HG03060 (cell line): Measurements from ENCODE around the gene ODC1.
"Not testable (repeated sequence)": the region's sequence is repeated elsewhere in the genome, so short reads cannot be mapped to it uniquely, and the experiment has no call there.

Experiments used
- ATAC-seq: cut with Tn5 transposase; IDR thresholded peaks from one replicate; pipeline ENCODE4 v1.9.1; 2021; ENCODE audit warnings: low read depth, moderate number of reproducible peaks; ENCODE audit not compliant: unreplicated experiment

The ODC1 gene

DNA sequence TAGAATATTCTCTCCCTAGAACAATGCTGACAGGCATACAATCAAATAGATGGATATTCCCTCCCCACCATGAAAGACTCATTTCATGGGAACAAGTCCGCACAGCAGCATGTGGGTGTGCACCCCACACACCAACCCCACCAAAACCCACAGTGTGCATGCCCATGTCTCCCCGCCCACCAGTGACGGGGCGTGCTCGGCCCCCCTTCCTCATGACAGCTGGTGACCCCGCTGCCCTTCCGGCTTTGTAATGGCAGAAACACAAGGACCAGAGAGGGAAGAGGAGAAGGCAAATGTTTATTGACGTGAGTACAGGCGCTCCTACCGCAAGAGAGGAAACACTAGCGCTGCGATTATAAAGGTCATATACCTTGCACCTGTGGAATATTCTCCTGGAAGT is 30.8 kb upstream of the ODC1 start:
- ATAC-seq: no peak

DNA sequence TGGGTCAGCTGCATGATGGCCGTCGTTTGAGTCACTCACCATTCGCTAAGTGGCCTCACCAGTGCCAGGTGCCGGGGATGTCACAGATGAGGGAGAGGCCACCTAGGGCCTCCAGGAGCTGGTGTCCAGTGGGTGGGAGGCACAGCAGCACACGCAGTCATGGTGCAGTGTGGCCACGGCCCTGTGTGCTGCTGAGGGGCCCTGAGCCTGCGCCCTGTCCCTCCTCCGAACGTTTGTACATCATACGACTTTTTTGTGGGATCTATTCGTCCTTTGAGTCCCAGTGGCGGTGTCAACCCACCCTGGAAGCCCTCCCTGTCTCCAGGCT is 30.1 kb upstream of the ODC1 start:
- ATAC-seq: no peak

DNA sequence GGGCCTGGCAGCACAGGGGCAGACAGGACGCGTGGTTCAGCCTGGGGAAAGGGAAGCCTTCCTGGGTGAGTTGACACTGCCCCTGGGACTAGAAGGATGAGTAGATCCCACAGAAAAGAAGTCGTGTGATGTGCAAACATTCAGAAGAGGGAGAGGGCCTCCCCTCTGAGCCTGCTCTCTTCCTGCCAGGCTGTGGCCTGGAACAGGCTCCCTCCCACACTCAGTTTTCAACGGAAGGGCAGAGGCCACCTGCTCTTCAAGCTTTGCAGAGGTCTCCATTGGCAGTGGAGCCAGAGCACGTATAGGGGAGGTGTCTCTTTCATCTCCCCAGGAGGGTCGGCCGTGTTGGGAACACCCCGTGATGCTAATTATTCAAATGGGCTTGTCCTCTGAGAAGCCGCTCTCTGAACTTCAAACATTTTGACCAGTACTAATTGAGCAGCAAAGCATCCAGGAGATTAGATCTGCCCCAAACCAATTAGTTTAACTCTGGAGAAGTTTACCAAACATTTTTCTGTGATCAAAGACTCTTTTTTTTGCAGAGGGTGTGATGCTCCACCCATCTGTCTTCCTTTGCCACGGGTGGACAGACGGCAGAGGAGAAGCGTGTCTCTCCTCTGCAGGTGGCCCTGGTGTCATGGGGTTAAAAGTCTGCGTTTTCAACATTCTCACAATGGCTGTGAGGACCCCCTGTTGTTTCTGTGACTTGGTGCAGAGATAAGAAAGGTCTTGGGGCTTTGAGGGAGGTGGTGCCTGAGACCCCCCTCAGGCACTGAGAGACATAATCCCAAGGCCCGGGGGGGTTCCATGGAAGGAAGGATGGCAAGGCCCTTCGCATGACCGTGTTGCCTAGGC is 29.5 kb upstream of the ODC1 start:
- ATAC-seq: no peak

DNA sequence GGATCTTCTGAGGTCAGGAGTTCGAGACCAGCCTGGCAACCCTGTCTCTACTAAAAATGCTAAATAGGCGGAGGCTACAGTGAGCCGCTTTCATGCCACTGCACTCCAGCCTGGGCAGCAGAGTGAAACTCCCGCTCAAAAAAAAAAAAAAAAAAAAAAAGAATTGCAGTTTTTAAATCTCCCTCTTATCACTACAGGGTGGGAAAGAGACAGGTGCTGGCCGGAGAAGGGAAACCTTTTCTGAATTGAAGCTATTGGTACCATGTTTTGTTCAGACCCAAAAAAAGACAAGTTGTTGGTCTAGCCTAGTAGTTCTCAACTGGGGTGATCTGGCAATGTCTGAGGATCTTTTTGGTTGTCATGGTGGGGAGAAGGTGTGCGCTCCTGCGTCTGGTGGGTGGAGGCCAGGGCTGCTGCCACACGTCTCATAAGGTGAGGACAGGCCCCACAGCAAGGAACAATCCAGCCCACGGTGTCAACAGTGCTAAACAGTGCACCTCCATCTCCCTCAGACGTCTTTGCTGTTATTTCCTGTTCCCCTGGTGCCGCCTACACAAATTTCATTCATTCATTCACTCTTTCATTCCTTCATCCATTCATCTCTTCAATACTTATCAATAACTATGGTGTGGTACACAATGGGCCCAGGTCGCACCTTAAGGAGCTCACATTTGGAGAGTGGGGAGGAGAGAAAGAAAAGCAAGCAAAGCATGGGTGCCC is 28.8 kb upstream of the ODC1 start:
- no peak for ATAC-seq

DNA sequence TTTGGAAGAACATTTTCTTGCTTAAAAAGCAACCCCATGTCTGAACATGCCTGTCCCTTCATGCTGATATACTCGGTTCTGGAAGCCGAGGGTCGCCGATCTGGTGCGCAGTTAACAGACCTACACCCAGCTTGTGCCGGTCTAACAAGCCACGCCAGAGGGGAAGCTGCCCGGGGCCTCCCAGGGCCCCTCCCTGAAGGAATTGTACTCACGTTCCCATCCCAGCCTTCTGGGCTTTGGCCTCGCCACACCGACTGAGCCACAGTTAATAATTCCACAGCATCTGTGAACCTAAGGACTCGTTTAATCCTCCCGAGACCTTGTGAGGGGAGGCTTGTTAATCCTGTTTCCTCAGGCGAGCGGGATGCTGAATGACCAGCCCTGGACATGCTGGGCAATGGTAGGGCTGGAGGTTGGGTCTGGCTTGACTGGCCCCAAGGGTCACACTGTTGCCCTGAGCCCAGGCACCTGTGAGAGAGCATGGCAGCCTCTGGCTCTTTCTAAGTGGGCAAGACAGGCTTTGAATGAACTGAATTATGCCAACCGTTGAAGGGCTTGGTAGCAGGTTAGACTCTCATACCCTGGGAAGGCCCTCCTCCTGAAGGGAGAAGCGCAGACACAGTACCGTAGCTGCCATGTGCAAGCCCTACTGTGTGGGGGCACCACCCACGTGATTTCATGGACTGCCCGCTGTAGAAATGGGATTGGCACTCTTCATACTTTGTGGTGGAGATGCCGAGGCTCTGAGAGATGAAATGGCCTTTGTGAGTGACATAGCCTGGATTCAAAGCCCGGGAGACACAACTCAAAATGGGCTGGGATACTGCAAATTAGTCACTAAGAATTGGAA is 27.9 kb upstream of the ODC1 start:
- ATAC-seq: no peak

DNA sequence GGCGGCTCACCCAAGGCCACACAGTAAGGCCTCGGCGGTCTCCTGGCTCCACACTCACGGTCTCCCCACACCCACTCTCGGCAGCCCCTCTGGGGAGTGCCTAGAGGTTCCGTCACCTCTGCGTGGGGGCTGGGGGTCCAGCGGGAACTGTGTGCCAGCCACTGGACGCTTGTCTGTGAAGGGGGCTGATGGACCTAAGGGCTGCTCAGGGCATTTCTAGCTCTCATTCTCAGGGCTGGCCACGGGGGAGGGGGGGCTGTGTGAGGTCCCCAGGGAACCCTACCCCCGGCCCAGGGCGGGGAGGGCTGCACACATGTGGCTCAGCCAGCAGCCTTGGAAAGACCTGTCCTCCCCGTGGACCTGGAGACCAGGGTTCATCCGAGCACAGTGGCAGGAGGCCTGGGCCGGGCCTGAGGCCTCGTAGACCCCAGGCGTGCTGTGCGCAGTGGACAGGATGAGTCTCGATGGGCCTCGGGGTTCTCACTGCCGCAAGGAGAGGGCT is 27.1 kb upstream of the ODC1 start:
- no peak for ATAC-seq

DNA sequence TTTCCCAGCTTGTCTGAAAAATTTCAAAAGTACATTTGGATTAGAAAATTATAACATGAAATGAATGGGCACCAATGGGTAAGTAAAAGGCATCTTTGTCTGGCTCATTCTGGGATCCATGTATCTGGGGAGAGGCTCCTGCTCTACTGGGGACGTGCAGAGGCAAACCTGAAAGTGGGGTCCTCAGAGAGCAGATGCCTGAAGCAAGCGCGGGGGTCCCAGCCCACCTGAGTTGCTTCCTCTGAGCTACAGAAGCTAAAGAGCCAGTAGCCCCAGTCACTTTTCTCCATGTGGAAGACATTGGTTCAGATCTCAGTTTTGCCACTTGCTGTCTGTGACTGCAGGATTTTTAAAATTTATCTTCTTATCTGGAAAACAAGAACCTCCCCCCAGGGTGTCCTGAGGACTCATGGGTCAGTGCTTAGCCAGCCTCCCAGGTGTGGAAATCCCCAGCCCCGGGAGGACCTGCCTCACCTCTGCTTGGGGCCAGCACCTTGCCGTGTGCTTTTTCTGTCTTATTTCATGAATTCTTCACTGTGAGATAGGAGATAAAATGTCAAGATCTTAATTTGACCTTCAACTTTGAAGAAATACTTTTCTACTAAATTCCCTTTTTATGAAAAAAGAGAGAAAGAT is 25.1 kb upstream of the ODC1 start:
- ATAC-seq: no peak

DNA sequence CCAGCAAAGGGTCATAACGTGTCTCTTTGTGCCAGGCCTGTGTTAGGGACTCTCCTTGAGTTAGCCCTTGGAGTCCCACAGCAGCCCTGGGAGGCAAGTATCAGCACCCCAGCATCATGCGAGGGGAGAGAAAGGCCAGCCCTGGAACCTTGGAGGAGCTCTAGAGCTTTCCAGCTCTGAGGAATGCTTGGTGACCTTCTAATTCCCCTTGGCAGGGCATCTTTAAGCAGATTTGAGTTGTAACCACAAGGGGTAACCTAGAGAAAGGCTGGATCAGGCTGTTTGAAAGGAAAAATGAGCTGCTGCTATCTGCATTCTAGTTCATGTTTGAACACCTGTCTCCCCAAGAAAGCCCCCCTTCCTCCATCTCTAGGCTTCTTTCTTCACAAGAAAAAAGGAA is 23.8 kb upstream of the ODC1 start:
- no peak for ATAC-seq

DNA sequence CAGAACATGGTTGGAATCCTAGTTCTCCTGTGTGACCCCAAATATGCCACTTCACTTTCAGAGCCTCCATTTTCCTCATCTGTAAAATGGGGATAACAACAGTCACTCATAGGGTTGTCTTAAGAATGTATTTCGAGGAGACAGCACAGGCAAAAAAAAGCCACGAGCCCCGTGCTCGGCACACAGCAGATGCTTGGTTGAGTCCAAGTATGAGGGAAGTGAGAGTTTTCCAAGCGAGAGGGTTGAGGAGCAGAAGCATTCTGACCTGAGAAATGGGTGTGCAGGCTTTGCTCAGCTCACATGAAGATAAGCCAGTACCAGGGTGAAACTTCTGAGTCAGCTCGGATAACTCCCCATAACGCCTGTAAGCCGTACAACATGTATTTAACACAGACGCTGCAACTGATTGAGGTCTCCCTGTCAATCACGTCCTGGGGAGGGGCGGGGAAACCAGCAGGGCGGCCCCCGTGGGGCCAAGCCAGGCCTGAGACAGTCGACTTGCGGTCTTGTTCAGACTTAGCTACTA is 23.0 kb upstream of the ODC1 start:
- no peak for ATAC-seq

DNA sequence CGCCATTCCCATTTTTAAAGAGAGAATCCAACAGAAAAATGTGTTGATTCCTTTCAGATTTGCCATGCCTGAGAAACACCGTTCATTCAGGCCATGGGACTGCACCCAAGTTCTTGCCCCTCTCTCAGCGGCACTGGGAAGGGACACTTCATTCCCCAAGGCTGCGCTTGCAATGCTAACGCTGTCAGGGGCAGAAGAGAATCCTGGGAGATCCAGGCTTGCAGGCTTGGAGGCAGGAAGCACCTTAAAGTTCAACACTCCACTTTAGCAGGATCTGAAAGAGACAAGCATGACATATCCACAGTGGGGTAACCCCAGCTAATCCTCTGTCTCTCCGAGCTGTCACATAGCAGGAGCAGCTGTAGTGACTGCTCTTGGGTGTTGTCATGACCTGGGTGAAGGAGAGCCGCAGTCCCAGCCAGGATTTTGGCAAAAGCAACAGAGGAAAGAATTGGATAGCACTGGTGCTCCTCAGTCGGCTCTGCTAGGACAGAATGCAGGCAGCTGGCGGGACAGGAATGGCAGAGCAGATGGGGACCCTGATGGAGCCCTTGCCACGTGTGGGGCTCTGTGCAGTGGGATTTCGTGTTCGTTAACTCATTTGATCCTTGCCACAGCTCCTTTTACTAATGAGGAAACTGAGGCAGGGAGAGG is 22.0 kb upstream of the ODC1 start:
- no peak for ATAC-seq

DNA sequence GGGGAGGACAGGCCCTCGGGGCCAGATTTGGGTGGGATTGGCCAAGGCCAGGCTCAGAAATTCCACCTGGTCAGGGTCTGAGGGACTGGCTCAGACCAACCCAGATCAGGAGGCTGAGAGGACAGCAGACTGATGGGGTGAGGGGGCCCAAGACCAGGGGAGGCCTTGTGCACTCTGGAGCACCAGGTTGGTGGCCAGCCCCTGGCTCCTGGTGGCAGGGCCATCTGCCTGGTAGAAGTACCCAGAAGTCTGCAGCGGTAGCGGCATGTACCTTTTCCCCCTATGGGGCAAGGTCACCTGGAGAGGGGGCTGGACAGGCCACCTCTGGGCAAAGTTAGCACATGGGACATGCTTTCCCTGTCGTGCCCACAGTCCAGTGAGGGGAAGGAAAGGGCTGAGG is 21.2 kb upstream of the ODC1 start:
- ATAC-seq: no peak

DNA sequence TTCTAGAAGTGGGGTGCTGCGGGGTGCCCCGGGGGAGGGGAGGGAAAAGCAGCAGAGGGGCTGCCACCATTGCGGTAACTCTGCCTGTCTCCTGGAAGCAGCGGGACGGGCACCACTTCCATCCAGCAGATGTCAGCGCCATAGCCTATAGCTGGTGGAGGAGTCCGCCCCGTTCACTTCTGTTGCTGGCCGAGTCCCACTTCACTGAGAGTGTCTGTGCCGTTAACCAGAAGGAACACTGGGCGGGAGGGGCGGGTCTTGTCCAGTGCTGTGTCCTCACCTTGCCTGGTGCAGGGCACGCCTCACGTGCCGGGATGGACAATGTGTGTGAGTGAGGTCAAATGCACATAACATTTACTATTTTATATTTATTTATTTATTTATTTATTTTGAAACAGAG is 19.3 kb upstream of the ODC1 start:
- ATAC-seq: no peak

DNA sequence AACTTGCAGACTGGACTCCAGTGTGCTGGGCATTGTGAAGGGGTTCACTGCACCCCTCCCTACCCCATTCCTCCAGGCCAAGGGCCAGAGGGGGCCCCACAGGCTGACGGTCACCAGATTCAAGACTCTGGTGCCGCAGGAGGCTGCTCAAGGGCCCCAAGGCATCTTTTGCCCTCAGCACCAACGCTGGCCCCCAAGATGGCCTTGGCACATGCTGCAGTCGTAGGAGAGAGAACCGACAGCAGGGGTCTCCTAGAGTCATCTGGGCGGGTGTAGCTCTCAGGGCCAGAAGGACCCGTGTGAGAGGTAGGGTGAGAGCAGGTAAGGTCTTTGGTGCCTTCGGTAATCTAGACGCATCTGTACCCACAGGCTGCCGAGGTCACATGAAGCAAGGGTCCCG is 18.7 kb upstream of the ODC1 start:
- ATAC-seq: no peak

DNA sequence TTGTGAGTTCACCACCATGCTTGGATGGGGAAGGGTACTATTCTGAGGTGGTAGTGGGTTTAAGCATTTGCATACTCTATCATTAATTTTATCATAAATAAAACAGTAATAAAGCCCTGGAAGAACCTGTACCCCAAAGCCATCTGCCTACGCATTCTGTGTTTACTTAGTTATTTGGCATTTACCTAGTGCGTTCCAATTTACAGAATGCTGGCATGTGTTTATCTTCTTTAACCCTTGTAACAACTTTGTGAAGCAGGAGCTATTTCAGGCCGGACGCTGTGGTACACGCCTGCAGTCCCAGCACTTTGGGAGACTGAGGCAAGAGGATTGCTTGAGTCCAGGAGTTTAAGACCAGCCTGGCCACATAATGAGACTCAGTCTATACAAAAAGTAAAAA is 17.8 kb upstream of the ODC1 start:
- ATAC-seq: no peak

DNA sequence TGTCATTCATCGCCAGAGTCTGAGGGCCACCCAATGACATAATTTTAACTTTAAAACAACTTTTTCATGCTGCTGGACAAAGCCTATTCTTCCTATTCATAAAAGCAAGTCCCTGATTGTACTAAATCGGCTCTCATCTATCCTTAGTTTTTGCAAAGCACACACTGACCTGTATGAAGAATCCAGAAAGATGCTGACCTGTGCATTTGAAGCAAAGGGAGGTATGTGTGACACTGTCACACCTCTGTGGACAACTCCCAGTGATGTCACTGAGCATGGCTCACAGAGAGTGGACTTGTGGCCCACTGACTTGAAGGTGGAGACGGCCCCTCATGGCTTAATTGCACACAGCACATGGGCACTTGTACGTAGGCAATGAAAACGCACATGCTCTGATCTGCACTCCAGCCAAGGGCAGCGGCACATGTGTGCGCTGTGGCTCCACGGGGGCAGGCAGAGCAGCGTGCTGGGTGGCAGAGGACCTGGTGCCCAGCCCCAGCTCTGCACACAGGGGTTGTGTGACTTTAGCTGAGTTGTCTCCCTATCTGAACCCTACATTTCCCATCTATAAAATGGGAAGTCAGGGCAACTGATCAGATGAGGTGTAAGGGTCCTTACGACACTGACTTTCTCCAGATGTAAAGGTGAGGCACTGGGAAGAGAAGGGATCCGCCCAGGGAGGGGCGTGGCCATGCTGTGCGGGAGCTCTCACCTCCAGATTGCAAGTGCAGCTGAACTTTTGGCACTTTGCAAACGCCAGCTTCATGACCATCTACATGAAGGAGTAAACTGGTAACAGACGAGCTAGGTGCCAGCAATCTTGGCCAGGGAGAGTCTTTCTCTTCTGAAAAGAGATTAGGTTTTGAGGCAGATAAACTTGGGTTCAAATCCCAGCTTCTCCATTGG is 14.3 kb upstream of the ODC1 start:
- no peak for ATAC-seq

DNA sequence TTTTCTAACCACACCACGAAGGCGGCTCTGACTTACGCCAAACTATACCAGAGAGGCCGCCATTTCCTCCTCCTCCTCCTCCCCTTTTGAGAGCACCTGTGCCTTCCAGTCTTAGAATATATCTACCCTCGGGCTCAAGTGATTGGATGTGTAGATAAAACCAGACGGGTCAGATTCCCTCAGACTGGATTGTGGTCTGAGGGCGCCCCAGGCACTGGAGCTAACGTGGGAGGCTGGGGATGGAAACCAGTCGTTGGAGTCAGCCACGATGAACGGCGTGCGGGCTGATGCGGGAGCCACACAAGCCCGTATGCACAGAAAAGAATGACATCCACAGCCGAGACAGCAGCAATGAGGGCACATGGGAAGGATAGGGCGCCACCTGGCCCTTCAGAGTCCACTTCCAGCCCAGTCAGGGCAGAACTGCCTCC is 12.3 kb upstream of the ODC1 start:
- ATAC-seq: no peak

DNA sequence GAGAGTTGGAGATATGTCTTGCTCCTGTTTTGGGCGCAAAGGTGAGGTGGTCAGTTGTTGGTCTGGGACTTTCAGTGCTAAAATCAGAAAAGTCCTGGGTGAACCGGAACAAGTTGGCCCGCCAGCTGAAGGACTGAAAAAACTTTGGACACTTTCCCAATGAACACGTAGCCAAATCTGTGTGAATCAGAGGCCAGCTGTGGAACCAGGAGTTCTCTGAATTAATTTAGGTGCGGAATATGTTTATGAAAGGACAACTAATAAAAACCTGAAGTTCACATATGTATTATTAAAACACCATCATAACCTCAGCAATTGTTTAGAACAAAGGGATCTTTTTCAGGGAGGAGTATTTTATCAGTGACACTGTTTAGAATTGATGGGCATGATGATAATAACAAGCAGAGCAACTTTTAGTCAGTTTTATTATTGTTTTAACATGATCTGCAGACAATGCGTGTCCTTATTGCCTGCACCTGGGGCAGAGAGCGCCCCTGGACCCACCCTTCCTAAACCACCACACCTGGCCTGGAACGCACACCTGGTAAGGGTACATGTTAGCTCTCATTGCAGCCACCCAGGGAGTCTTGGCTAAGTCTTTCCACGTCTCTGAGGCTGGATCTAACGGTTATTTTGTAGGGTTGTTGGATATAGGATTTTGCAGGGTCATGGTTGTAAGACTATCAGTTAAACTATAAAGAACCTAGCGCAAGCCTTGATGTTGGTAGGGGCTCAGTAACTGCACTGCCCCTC is 9.9 kb upstream of the ODC1 start:
- no peak for ATAC-seq

DNA sequence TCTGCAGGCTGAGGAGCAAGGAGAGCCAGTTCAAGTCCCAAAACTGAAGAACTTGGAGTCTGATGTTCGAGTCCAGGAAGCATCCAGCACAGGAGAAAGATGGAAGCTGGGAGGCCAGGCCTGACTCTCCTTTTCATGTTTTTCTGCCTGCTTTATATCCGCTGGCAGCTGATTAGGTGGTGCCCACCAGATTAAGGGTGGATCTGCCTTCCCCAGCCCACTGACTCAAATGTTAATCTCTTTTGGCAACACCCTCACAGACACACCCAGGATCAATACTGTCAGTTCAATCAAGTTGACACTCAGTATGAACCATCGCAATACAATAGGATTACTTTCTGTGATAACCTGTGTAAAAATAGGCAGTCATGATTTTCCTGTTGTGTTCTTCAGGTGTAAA is 9.1 kb upstream of the ODC1 start:
- ATAC-seq: not testable (repeated sequence)
